OCI-LY3 (cell line): ENCODE results near the gene MS4A8.

Source experiments
- H2AFZ ChIP-seq: fragments of 200-600, 300-600 bp; shearing (Covaris generic); 2 replicates; pipeline ENCODE4 v1.6.0; 2014; ENCODE audit warnings: antibody characterized with exemption, low read depth, low read length
- H3K27ac ChIP-seq: fragments of 200-600, 300-600 bp; sonication (generic); 2 replicates; pipeline ENCODE4 v1.5.1; 2014; ENCODE audit warnings: mild to moderate bottlenecking, low read length, moderate library complexity, mixed read lengths
- H3K27me3 ChIP-seq: fragments of 200-600, 300-600 bp; sonication (generic); 2 replicates; pipeline ENCODE4 v1.6.1; 2014; ENCODE audit warnings: low read depth, low read length, mixed read lengths
- H3K36me3 ChIP-seq: fragments of 200-600, 300-600 bp; sonication (generic); replicated peaks from 2 replicates; pipeline ENCODE3; 2014; ENCODE audit warnings: low read depth, low read length, mixed read lengths
- H3K4me1 ChIP-seq: fragments of 300-600, 200-600 bp; sonication (generic); 2 replicates; pipeline ENCODE4 v1.6.1; 2014; ENCODE audit warnings: low read length, mixed read lengths
- H3K4me2 ChIP-seq: fragments of 200-600, 300-600 bp; sonication (generic); 2 replicates; pipeline ENCODE4 v1.6.1; 2014; ENCODE audit warnings: low read length, mixed read lengths
- H3K4me3 ChIP-seq: fragments of 300-600, 200-600 bp; sonication (generic); 2 replicates; pipeline ENCODE4 v1.5.1; 2014; ENCODE audit warnings: antibody characterized with exemption, mild to moderate bottlenecking, low read length, moderate library complexity
- H3K79me2 ChIP-seq: fragments of 300-600, 200-600 bp; shearing (Covaris generic); 2 replicates; pipeline ENCODE4 v1.6.1; 2014; ENCODE audit warnings: mild to moderate bottlenecking, low read length, mixed read lengths
- H3K9ac ChIP-seq: fragments of 300-600, 200-600 bp; shearing (Covaris generic); 2 replicates; pipeline ENCODE4 v1.6.0; 2014; ENCODE audit warnings: mild to moderate bottlenecking, low read length, moderate library complexity
- H3K9me3 ChIP-seq: fragments of 200-600, 300-600 bp; shearing (Covaris generic); 2 replicates; pipeline ENCODE4 v1.6.1; 2014; ENCODE audit warnings: low read length, mixed read lengths; ENCODE audit not compliant: insufficient read depth
- H4K20me1 ChIP-seq: fragments of 200-600, 300-600 bp; sonication (generic); 2 replicates; pipeline ENCODE4 v1.6.1; 2016; ENCODE audit warnings: low read length, mixed read lengths; ENCODE audit not compliant: insufficient read depth
- EZH2phosphoT487 ChIP-seq: fragments of 200-600 bp; shearing (Covaris generic); IDR thresholded peaks from 2 replicates; pipeline ENCODE4 v1.6.1; 2018; ENCODE audit warnings: antibody characterized with exemption, mixed run types, low read depth
- TF ChIP-seq, protein P1 (sequence below): fragments of 200-600, 300-600 bp; sonication (generic); IDR thresholded peaks from 2 replicates; pipeline ENCODE4 v1.5.1; 2014; ENCODE audit warnings: antibody characterized with exemption, low read length, low read depth

The MS4A8 gene

DNA sequence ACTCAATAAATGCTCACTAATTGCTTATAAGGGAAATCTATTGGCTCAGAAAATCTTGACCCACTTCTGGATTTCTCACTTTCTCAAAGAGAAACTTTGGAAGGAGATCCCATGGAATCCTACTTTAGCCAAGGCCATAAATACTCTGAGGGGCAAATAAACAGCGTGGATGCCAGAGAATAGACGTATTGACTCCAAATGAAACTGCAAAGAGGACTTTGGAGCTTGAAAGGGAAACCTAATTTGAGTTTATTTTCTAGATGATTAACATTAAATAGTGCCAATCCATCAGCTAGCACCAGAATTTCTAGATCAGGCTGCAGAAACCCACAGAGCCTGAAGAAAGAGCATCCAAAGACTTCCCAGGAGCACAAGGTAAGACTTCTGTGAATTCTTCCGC lies 25.0 kb downstream of the MS4A8 start, which contains the start of gene MS4A18:
MS4A18 (plus strand) TSS at position 301 of the 400 bp plus-strand sequence.
- Histone ChIP-seq H3K79me2 (no peaks in the 10 kb centered on the region), H3K27ac (no peak within 1 kb of the TSS), H3K36me3 (no peaks in the 10 kb centered on the region), H3K4me3 (no peak within 1 kb of the TSS), H3K4me2 (no peak within 1 kb of the TSS), H3K27me3 (peaks cover 41% of the 10 kb centered on the region), H2AFZ (no peak within 1 kb of the TSS), H3K4me1 (no peaks in the 10 kb centered on the region), H3K9ac (no peak within 1 kb of the TSS), H3K9me3 (0 out of 2 replicates have a peak, but pooled peaks cover 2% of the 10 kb centered on the region), H4K20me1 (no peaks in the 10 kb centered on the region)
- TF ChIP-seq, protein P1, sequence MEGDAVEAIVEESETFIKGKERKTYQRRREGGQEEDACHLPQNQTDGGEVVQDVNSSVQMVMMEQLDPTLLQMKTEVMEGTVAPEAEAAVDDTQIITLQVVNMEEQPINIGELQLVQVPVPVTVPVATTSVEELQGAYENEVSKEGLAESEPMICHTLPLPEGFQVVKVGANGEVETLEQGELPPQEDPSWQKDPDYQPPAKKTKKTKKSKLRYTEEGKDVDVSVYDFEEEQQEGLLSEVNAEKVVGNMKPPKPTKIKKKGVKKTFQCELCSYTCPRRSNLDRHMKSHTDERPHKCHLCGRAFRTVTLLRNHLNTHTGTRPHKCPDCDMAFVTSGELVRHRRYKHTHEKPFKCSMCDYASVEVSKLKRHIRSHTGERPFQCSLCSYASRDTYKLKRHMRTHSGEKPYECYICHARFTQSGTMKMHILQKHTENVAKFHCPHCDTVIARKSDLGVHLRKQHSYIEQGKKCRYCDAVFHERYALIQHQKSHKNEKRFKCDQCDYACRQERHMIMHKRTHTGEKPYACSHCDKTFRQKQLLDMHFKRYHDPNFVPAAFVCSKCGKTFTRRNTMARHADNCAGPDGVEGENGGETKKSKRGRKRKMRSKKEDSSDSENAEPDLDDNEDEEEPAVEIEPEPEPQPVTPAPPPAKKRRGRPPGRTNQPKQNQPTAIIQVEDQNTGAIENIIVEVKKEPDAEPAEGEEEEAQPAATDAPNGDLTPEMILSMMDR: no peak
- TF ChIP-seq EZH2phosphoT487: no peak

DNA sequence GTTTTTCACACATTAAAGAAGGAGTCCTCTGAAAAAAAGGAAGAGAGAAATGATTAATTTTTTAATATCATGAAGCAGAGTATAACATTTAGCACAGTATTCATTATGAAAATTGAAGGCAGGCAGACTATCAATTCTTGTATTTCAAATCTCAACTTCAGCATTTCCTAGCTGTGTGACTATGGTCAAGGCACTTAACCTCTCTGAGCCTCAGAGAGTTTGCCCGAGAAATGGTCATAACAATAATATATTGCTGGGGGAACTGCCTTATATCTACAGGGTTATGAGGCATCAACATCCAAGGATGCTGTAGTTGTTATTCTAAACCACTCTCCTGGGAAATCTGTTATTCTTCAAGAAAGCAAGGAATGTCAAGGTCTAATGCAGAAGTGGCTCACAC lies 26.2 kb downstream of the MS4A8 start:
- no peak overlapping the region for H3K4me3 ChIP-seq
- TF ChIP-seq, protein P1: no peak
- no peak for TF ChIP-seq EZH2phosphoT487
- H3K79me2 ChIP-seq: no peaks in the 10 kb centered on the region
- H2AFZ ChIP-seq: no peak overlapping the region
- no peaks in the 10 kb centered on the region for H3K4me1 ChIP-seq
- H3K4me2 ChIP-seq: no peak overlapping the region
- H4K20me1 ChIP-seq: no peaks in the 10 kb centered on the region
- no peak overlapping the region for H3K9ac ChIP-seq
- H3K36me3 ChIP-seq: no peaks in the 10 kb centered on the region
- H3K9me3 ChIP-seq: no peaks in the 10 kb centered on the region
- no peak overlapping the region for H3K27ac ChIP-seq
- H3K27me3 ChIP-seq: peaks cover 46% of the 10 kb centered on the region

DNA sequence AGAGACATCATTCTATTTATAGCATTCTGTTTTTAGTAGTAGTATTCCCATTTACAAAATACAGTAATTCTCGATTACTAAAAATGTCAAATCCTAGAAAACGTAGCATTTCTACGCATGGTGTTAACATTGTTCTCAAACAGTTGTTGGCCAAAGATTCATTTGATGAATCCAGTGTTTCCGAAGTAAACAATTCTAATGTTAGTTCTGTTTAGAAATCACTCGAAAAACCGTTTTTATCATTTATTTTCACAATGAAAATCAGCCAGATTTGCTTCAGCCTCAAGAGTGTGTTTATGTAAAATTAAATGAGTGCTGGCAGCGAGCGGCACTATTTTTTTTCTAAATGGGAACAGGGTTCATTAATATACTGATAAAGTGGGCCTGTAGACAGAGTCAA lies 32.2 kb downstream of the MS4A8 start:
- no peak overlapping the region for H3K4me2 ChIP-seq
- H3K4me3 ChIP-seq: no peak overlapping the region
- H4K20me1 ChIP-seq: no peaks in the 10 kb centered on the region
- H3K79me2 ChIP-seq: no peaks in the 10 kb centered on the region
- H2AFZ ChIP-seq: no peak overlapping the region
- H3K9me3 ChIP-seq: no peaks in the 10 kb centered on the region
- no peaks in the 10 kb centered on the region for H3K36me3 ChIP-seq
- H3K27ac ChIP-seq: no peak overlapping the region
- no peak for TF ChIP-seq EZH2phosphoT487
- TF ChIP-seq, protein P1: no peak
- no peaks in the 10 kb centered on the region for H3K4me1 ChIP-seq
- peaks cover 30% of the 10 kb centered on the region for H3K27me3 ChIP-seq
- no peak overlapping the region for H3K9ac ChIP-seq

DNA sequence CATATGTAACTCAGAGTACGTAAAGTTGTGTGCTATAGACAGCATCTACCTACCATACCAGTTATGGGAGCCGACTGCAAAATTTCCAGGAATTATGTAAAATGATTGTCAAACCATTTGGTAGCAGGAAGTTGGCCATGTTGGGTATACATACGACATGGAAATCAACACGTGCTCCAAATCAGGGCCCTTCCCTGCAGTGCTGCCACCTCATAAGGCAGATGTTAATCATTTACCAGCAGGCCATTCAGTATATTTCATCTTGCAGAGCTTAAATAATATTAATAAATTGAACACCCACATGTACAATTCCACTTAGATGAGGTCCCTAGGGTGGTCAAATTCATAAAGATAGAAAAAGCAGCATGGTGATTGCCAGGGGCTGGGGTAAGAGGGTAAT lies 34.9 kb downstream of the MS4A8 start:
- H3K27ac ChIP-seq: no peak overlapping the region
- H4K20me1 ChIP-seq: no peaks in the 10 kb centered on the region
- H3K79me2 ChIP-seq: no peaks in the 10 kb centered on the region
- no peaks in the 10 kb centered on the region for H3K9me3 ChIP-seq
- H3K36me3 ChIP-seq: no peaks in the 10 kb centered on the region
- no peaks in the 10 kb centered on the region for H3K4me1 ChIP-seq
- H3K9ac ChIP-seq: no peak overlapping the region
- no peak overlapping the region for H3K4me2 ChIP-seq
- H3K27me3 ChIP-seq: peaks cover 14% of the 10 kb centered on the region
- TF ChIP-seq EZH2phosphoT487: no peak
- TF ChIP-seq, protein P1: no peak
- H3K4me3 ChIP-seq: no peak overlapping the region
- no peak overlapping the region for H2AFZ ChIP-seq
